ENCODE data around the gene BCL2. TPM values are rescaled to one million over a fixed set of nuclear protein-coding genes. Genes with fewer than 3 reads are reported as not detected.

Gene BCL2
- total RNA-seq, 1 experiment from 2014 or later = 2.6 TPM

GRCh38 chr18:63292831-63293683, 26.5 kb downstream of the BCL2 start:
- peaks cover 24% of the 10 kb centered on the region for H3K4me1 Mint-ChIP-seq
- DNase-seq (ENCODE audit: low spot score) = no peak
- CTCF ChIA-PET = no interaction called here
- H3K27ac Mint-ChIP-seq = no peak overlapping the region
- H3K36me3 Mint-ChIP-seq = no peaks in the 10 kb centered on the region
- ATAC-seq = no peak
- TF ChIP-seq ZBTB21 (CRISPR knock-in tag; IDR thresholded peaks at IDR 0.05; ENCODE audit: borderline replicate concordance) (no peak), FOXP4 (CRISPR knock-in tag; IDR thresholded peaks at IDR 0.05) (no peak), GTF2I (CRISPR knock-in tag; conservative IDR thresholded peaks at IDR 0.05) (no peak), ETV6 (CRISPR knock-in tag; IDR thresholded peaks at IDR 0.05) (no peak), STAT6 (CRISPR knock-in tag; conservative IDR thresholded peaks at IDR 0.05; ENCODE audit: low read depth) (no peak), USF1 (CRISPR knock-in tag; IDR thresholded peaks at IDR 0.05) (no peak), HMGXB4 (CRISPR knock-in tag; IDR thresholded peaks at IDR 0.05) (no peak), CDX4 (CRISPR knock-in tag; IDR thresholded peaks at IDR 0.05; ENCODE audit: borderline replicate concordance) (no peak), EMX1 (CRISPR knock-in tag; IDR thresholded peaks at IDR 0.05) (no peak), ATF6 (CRISPR knock-in tag; IDR thresholded peaks at IDR 0.05) (no peak), HMGA2 (CRISPR knock-in tag; IDR thresholded peaks at IDR 0.05) (no peak), ZNF416 (CRISPR knock-in tag; IDR thresholded peaks at IDR 0.05) (no peak), ELF4 (CRISPR knock-in tag; IDR thresholded peaks at IDR 0.05; ENCODE audit: low read depth) (no peak), ESRRA (CRISPR knock-in tag; IDR thresholded peaks at IDR 0.05; ENCODE audit: borderline replicate concordance) (no peak), TP53 (CRISPR knock-in tag; IDR thresholded peaks at IDR 0.05) (no peak)
- TF ChIP-seq, protein P1, sequence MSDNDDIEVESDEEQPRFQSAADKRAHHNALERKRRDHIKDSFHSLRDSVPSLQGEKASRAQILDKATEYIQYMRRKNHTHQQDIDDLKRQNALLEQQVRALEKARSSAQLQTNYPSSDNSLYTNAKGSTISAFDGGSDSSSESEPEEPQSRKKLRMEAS (CRISPR knock-in tag; IDR thresholded peaks at IDR 0.05) = no peak
- POLR2A ChIA-PET = interaction anchor here (0.9 kb wide), 1 partner anchor 25 kb away, joined by 3 read pairs; no protein-coding TSS in a partner anchor
- H3K9me3 Mint-ChIP-seq = 0 out of 2 replicates have a peak, but pooled peaks cover 3% of the 10 kb centered on the region
- H3K4me3 Mint-ChIP-seq = no peak overlapping the region
- H3K27me3 Mint-ChIP-seq (ENCODE audit: low read depth) = no peaks in the 10 kb centered on the region
